Calu3 (cell line): ENCODE results near the gene RASD2. TPM values are rescaled to one million over a fixed set of nuclear protein-coding genes. Genes with fewer than 3 reads are reported as not detected.
"Not testable (repeated sequence)": the region's sequence is repeated elsewhere in the genome, so short reads cannot be mapped to it uniquely, and the experiment has no call there.

ENCODE experiments used
- BruUV-seq: library from RNA; stranded (reverse); fragments of 400-500 nt; replicated peaks from 2 replicates; lab custom pipeline; 2021; lab: Mats Ljungman, UMichigan
- CTCF ChIA-PET: fragments of 300-600 bp; sonication (Branson Sonifier 250); formaldehyde crosslinking; loops from one replicate; lab custom pipeline; 2022; ENCODE audit warnings: antibody characterized with exemption; lab: Charles Lee
- DNase-seq: peaks from one replicate; pipeline ENCODE4 v3.0.0; 2022
- H3K27ac Mint-ChIP-seq: one replicate; pipeline ENCODE4 v1.8.0; 2022; ENCODE audit warnings: mixed read lengths; ENCODE audit not compliant: unreplicated experiment
- H3K27me3 Mint-ChIP-seq: one replicate; pipeline ENCODE4 v1.8.0; 2022; ENCODE audit warnings: mixed read lengths; ENCODE audit not compliant: unreplicated experiment
- H3K36me3 Mint-ChIP-seq: one replicate; pipeline ENCODE4 v1.8.0; 2022; ENCODE audit warnings: mild to moderate bottlenecking, moderate library complexity, mixed read lengths; ENCODE audit not compliant: insufficient read depth, unreplicated experiment
- H3K4me1 Mint-ChIP-seq: one replicate; pipeline ENCODE4 v1.8.0; 2022; ENCODE audit warnings: mild to moderate bottlenecking, low read depth, mixed read lengths; ENCODE audit not compliant: unreplicated experiment
- H3K4me3 Mint-ChIP-seq: one replicate; pipeline ENCODE4 v1.8.0; 2022; ENCODE audit warnings: mild to moderate bottlenecking, low read depth, moderate library complexity, mixed read lengths; ENCODE audit not compliant: unreplicated experiment
- H3K9me3 Mint-ChIP-seq: one replicate; pipeline ENCODE4 v1.8.0; 2022; ENCODE audit warnings: low read depth, mixed read lengths; ENCODE audit not compliant: unreplicated experiment
- intact Hi-C: fragments of 100-400 bp; cut with micrococcal nuclease; formaldehyde crosslinking; loops from one replicate; pipeline ENCODE4 v1.10.0; 2022; ENCODE audit not compliant: unreplicated experiment
- total RNA-seq: library from RNA; stranded (reverse); gene quantifications from 2 replicates; pipeline ENCODE4 v1.2.3, GENCODE V29; 2022
- TF ChIP-seq, protein P1 (sequence below): fragments of 200-600 bp; IDR thresholded peaks from one replicate; pipeline ENCODE4 v1.8.0; 2022; ENCODE audit warnings: antibody characterized with exemption; ENCODE audit not compliant: unreplicated experiment

RASD2 gene
- total RNA-seq, 1 experiment from 2014 or later, result 0.14 TPM

DNA sequence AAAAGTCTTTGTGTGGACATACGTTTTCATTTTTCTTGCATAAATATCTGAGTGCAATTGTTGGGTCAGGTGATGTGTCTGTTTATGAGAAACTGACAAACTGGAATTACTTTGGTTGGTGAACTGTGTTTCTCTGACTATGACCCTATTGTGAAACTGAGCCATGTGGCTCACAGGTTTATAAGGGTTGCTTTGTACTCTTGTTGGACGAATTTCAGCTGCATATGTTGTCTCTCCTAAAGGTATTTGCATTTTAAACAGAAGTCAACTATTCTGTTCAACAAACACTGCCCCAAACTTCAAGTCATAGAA, 34.4 kb upstream of the RASD2 start:
- no peaks in the 10 kb centered on the region for H3K9me3 Mint-ChIP-seq
- no TSS peak for BruUV-seq
- intact Hi-C loops, result no loop called here
- no peaks in the 10 kb centered on the region for H3K36me3 Mint-ChIP-seq
- DNase-seq, result no peak
- H3K27me3 Mint-ChIP-seq, result no peaks in the 10 kb centered on the region
- H3K4me1 Mint-ChIP-seq, result no peaks in the 10 kb centered on the region
- no peak overlapping the region for H3K4me3 Mint-ChIP-seq
- TF ChIP-seq, protein P1, sequence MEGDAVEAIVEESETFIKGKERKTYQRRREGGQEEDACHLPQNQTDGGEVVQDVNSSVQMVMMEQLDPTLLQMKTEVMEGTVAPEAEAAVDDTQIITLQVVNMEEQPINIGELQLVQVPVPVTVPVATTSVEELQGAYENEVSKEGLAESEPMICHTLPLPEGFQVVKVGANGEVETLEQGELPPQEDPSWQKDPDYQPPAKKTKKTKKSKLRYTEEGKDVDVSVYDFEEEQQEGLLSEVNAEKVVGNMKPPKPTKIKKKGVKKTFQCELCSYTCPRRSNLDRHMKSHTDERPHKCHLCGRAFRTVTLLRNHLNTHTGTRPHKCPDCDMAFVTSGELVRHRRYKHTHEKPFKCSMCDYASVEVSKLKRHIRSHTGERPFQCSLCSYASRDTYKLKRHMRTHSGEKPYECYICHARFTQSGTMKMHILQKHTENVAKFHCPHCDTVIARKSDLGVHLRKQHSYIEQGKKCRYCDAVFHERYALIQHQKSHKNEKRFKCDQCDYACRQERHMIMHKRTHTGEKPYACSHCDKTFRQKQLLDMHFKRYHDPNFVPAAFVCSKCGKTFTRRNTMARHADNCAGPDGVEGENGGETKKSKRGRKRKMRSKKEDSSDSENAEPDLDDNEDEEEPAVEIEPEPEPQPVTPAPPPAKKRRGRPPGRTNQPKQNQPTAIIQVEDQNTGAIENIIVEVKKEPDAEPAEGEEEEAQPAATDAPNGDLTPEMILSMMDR, result no peak
- no peak overlapping the region for H3K27ac Mint-ChIP-seq
- CTCF ChIA-PET, result interaction anchor here (0.7 kb wide), 1 partner anchor 1866 kb away, joined by 9 read pairs; no protein-coding TSS in a partner anchor

DNA sequence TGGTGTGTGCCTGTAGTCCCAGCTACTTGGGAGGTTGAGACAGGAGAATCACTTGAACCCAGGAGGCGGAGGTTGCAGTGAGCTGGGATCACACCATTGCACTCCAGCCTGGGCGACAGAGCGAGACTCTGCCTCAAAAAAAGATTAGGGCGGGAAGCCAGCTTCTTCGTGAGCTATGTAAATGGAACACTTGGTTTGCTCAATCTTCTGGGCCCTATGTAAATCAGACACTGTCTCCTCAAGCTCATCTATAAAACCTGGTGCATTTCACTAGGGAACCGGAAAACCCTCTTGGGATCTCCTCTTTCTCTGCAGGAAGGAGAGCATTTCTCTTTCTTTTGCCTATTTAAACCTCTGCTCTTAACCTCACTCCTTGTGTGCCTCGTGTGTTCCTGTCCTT, 32.8 kb upstream of the RASD2 start:
- H3K27ac Mint-ChIP-seq, H3K27me3 Mint-ChIP-seq, intact Hi-C loops, CTCF ChIA-PET, H3K4me3 Mint-ChIP-seq, H3K36me3 Mint-ChIP-seq, DNase-seq, H3K4me1 Mint-ChIP-seq, BruUV-seq, H3K9me3 Mint-ChIP-seq: not testable (repeated sequence)

DNA sequence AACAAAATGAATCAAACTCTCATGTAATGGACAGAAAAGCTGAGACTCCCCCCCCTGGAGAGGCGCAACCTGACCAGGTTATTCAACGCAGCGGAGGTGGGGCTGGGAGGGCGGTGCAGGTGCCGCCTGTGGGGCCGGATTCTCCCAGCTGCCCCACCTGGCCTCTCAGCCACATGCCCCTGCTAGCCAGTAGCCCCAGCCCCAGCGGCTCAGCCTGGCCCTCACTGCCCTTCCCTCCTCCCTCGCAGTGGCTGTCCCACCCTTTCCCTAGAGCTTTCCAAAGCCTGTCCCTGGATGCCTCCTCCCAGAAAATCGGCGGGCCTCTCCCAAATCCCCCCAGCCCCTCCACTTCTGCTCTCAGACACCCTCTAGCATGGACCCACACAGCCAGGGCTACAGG, 31.2 kb upstream of the RASD2 start:
- Mint-ChIP-seq H3K27me3 (peaks cover 18% of the 10 kb centered on the region), H3K9me3 (no peaks in the 10 kb centered on the region), H3K4me3 (no peak overlapping the region), H3K27ac (no peak overlapping the region), H3K4me1 (no peaks in the 10 kb centered on the region), H3K36me3 (no peaks in the 10 kb centered on the region)
- no peak for DNase-seq
- no TSS peak for BruUV-seq
- intact Hi-C loops, result no loop called here
- TF ChIP-seq, protein P1, result no peak
- CTCF ChIA-PET, result no interaction called here

DNA sequence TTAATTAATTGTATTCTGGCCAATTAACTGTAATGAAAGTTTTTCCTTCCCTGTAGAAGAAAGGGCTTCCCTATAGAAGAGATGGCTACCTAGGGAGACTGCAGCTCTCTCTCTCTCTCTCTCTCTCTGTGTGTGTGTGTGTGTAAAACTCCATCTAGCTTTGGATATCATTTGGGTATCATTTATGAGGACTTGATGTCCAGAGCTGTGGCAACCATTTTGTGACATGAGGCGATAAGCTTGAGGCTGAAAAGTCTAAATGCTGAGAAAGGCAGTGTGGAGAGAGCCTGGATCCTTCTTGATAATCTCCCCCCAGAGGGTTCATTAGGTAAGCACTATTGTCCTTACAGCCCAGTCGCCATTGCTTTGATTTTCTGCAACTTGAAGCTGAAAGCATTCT, 30.7 kb upstream of the RASD2 start:
- H3K36me3 Mint-ChIP-seq, result no peaks in the 10 kb centered on the region
- CTCF ChIA-PET, result no interaction called here
- no TSS peak for BruUV-seq

DNA sequence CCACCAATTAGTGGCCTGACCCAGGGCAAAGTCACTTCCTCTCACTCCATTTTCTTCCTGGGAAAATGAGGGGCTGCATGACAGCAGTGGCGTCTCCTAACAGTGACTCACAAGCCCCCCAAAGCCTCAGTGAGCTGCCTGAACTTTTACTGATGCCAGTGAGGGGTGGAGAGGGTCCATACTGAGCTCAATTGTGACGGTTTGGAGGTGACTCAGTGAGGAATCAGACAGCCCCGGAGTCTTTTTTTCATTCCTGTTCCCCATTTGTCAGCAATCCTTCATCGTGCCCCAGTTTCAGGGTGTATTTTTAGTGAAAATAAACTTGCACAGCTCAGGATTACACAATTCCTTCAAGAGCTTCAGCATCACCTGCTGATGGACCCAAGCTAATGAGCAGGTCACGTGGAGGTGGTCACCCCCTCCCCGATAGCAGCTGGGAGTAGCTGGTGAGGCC, 30.1 kb upstream of the RASD2 start:
- intact Hi-C loops, result no loop called here
- Mint-ChIP-seq H3K4me3 (no peak overlapping the region), H3K9me3 (no peaks in the 10 kb centered on the region), H3K36me3 (no peaks in the 10 kb centered on the region), H3K27me3 (peaks cover 19% of the 10 kb centered on the region), H3K4me1 (no peaks in the 10 kb centered on the region), H3K27ac (no peak overlapping the region)
- no peak for DNase-seq
- TF ChIP-seq, protein P1, result no peak
- CTCF ChIA-PET, result no interaction called here
- no TSS peak for BruUV-seq

More for the DNA sequence above, 30.7 kb upstream of the RASD2 start:
- intact Hi-C loops, result no loop called here
- Mint-ChIP-seq H3K27me3 (peaks cover 18% of the 10 kb centered on the region), H3K4me3 (no peak overlapping the region), H3K9me3 (no peaks in the 10 kb centered on the region), H3K27ac (no peak overlapping the region), H3K4me1 (no peaks in the 10 kb centered on the region)
- DNase-seq, result no peak
- TF ChIP-seq, protein P1, result no peak
